COLO668 (cell line): ENCODE data around the gene DOHH.
"Not testable (repeated sequence)": the region's sequence is repeated elsewhere in the genome, so short reads cannot be mapped to it uniquely, and the experiment has no call there.

Experiments used
- DNase-seq: peaks from one replicate; lab custom pipeline; 2025; ENCODE audit not compliant: unreplicated experiment; lab: John Stamatoyannopoulos, UW

Gene DOHH

GRCh38 chr19:3534375-3535234 is 34.1 kb upstream of the DOHH start:
- DNase-seq = no peak

GRCh38 chr19:3533563-3534216 is 33.2 kb upstream of the DOHH start:
- no peak for DNase-seq

GRCh38 chr19:3533033-3533432 is 32.6 kb upstream of the DOHH start:
- no peak for DNase-seq

- DNase-seq = no peak
These were observed 31.8 kb upstream of the DOHH start for GRCh38 chr19:3532154-3532786.

GRCh38 chr19:3531716-3532115 is 31.2 kb upstream of the DOHH start:
- no peak for DNase-seq

- no peak for DNase-seq
These were observed 29.9 kb upstream of the DOHH start for GRCh38 chr19:3530389-3530788.

- not testable (repeated sequence) for DNase-seq
These were observed 28.8 kb upstream of the DOHH start for GRCh38 chr19:3529299-3529698.

GRCh38 chr19:3528539-3529211 is 28.2 kb upstream of the DOHH start:
- DNase-seq = no peak

- no peak for DNase-seq
These were observed 27.6 kb upstream of the DOHH start for GRCh38 chr19:3528080-3528479.

GRCh38 chr19:3527238-3527910 is 26.9 kb upstream of the DOHH start:
- DNase-seq = no peak

GRCh38 chr19:3526507-3527237 is 26.2 kb upstream of the DOHH start:
- DNase-seq = no peak

- no peak for DNase-seq
These were observed 24.5 kb upstream of the DOHH start for GRCh38 chr19:3524904-3525451.

GRCh38 chr19:3524078-3524842 is 23.8 kb upstream of the DOHH start:
- no peak for DNase-seq

GRCh38 chr19:3523361-3524077 is 23.0 kb upstream of the DOHH start:
- DNase-seq = no peak

- DNase-seq = no peak
These were observed 22.2 kb upstream of the DOHH start for GRCh38 chr19:3522421-3523360.

GRCh38 chr19:3521104-3521445 is 20.6 kb upstream of the DOHH start:
- no peak for DNase-seq
